Measurements from ENCODE around the gene MYADM.

- no peak for TF ChIP-seq CTCF (IDR thresholded peaks at IDR 0.05 in 4 of 5, conservative IDR thresholded peaks at IDR 0.05 in 1 of 5)
- TF ChIP-seq POLR2A (IDR thresholded peaks at IDR 0.05) = no peak
Observed at GRCh38 chr19:53864308-53864836, 3.3 kb upstream of the MYADM start.
